ENCODE results near the gene ADARB2. TPM values are rescaled to one million over a fixed set of nuclear protein-coding genes. Genes with fewer than 3 reads are reported as not detected.

Gene ADARB2
- 0.76 TPM for total RNA-seq

DNA sequence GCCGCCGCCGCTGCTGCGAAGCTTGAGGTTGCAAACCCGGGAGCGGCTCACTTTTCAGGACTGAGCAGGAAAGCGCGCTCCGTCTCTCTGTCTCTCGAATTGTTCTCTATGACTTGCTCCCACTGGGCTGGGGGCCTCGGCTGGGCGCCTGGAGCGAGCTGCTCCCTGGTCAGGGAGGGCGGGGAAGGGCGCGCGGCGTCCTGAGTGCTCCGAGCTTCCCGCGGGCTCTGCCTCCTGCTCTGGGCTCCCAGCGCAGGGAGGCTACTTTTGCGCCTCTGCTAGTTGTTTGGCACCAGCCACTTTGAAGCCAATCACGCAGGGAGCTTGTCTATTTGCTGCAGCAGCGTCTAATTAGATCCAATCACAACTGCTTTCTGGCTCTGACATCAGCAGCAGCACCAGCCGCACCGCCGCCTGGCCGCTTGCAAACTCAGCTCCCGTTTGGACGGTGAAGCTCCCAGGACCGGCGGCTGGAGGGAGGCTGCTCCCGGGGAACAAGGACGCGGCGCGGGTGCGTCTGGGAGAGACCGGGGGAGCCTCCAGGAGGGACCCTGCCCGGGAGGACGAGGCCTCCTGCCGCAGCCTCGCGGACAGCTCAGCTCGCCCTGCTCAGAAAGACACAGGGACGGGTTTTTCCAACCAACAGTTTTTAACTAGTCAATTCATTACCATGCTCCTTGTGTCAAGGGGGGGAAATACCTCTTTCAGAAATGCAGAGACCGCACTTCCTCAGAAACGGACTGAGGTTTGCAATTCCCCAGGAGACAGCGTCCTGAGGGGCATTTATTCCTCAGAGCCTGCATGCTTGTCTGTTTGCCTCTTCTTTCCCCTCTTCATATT, at the start of gene ADARB2:
Gene ADARB2, minus strand, starts transcription at position 304 of the 840 bp plus-strand sequence.

